ENCODE results near the gene RNF145. TPM values are rescaled to one million over a fixed set of nuclear protein-coding genes. Genes with fewer than 3 reads are reported as not detected.

Gene RNF145
- total RNA-seq, 6 donors from 2014 or later, result 130 to 376 (median 232) TPM

DNA sequence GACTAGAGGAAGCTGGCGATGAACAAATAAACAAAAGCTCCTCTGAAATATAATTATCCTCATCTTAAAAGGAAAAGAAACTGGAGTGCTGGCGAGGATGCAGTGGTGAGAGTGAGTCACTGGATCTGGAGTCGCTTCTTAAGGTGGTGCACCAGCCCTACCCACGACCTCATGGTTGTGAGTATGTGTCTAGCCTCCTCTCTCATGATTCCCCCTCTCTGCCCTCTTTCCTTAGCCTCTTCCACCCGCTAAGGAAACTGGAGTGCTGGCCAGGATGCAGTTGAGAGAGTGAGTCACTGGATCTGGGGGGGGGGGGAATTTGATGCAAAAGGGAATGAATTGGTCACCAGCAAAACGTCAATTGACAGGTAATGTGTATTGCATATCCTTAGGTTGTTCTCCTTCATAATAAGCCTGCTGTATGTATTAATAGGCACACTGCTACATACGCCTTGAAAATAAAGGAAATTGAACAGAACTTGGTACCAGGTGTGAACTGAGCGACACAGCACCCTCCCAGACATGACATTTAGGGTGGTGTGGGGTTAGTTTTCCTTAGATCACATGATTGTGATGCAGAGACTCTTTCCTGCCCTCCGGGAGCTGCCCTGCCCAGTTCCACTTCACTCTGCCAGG, 73.3 kb downstream of the RNF145 start:
- no peak for TF ChIP-seq POLR2AphosphoS5 (IDR thresholded peaks at IDR 0.05)
- TF ChIP-seq, protein P1, sequence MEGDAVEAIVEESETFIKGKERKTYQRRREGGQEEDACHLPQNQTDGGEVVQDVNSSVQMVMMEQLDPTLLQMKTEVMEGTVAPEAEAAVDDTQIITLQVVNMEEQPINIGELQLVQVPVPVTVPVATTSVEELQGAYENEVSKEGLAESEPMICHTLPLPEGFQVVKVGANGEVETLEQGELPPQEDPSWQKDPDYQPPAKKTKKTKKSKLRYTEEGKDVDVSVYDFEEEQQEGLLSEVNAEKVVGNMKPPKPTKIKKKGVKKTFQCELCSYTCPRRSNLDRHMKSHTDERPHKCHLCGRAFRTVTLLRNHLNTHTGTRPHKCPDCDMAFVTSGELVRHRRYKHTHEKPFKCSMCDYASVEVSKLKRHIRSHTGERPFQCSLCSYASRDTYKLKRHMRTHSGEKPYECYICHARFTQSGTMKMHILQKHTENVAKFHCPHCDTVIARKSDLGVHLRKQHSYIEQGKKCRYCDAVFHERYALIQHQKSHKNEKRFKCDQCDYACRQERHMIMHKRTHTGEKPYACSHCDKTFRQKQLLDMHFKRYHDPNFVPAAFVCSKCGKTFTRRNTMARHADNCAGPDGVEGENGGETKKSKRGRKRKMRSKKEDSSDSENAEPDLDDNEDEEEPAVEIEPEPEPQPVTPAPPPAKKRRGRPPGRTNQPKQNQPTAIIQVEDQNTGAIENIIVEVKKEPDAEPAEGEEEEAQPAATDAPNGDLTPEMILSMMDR (IDR thresholded peaks at IDR 0.05), result no peak
- no peak for DNase-seq
- WGBS, 2 donors, result 52 to 56% methylated on average over 9 of the region's 9 CpGs

DNA sequence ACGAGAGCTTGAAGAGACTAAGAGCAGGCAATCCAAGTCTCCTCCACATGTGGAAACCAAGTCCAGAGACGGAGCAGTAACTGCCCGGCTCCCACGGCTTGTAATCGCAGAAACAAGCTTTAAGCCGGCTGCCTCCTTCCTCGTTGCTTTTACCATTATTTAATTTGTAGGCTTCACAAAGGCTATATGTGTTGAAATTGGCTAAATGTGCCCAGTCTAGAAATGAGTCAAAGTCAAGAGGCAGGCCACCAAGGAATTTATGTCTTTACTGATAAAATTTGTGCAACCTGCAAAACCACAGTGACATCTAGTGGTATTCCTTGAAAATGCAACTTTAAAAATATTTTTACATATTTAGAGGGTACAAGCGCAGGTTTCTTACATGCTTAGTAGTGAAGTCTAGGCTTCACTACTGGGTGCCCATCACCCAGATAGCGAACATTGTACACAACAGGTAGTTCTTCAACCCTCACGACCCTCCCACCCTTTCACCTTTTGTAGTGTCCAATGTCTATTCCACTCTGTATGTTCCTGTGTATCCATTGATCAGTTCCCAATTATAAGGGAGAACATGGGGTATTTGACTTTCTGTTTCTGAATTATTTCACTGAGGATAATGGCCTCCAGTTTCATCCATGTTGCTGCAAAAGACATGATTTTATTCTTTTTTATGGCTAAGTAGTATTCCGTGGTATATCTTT, 76.2 kb downstream of the RNF145 start:
- Histone ChIP-seq H3K27ac (no peak overlapping the region), H3K27me3 (no peaks in the 10 kb centered on the region), H3K4me3 (no peak overlapping the region), H3K4me1 (no peaks in the 10 kb centered on the region), H3K9me3 (no peaks in the 10 kb centered on the region), H3K36me3 (no peaks in the 10 kb centered on the region)
- DNase-seq, result no peak
- peak in 1 of 2 donors; percentile 85 for ATAC-seq (ENCODE audit: low FRiP score in 2 of 2)
- WGBS, 2 donors, result 36 to 45% methylated on average over 11 of the region's 11 CpGs
- TF ChIP-seq, protein P1 (IDR thresholded peaks at IDR 0.05), result peak; percentile 46 to 76 (median 68)
- no peak for TF ChIP-seq POLR2A (IDR thresholded peaks at IDR 0.05)
- no peak for TF ChIP-seq EP300 (IDR thresholded peaks at IDR 0.05)

More for the DNA sequence above, 73.3 kb downstream of the RNF145 start:
- Histone ChIP-seq H3K9me3 (no peaks in the 10 kb centered on the region), H3K27ac (no peak overlapping the region), H3K36me3 (no peaks in the 10 kb centered on the region), H3K4me3 (no peak overlapping the region), H3K4me1 (no peaks in the 10 kb centered on the region), H3K27me3 (no peaks in the 10 kb centered on the region)
- peak in 1 of 2 donors; percentile 40 for ATAC-seq (ENCODE audit: low FRiP score in 2 of 2)

DNA sequence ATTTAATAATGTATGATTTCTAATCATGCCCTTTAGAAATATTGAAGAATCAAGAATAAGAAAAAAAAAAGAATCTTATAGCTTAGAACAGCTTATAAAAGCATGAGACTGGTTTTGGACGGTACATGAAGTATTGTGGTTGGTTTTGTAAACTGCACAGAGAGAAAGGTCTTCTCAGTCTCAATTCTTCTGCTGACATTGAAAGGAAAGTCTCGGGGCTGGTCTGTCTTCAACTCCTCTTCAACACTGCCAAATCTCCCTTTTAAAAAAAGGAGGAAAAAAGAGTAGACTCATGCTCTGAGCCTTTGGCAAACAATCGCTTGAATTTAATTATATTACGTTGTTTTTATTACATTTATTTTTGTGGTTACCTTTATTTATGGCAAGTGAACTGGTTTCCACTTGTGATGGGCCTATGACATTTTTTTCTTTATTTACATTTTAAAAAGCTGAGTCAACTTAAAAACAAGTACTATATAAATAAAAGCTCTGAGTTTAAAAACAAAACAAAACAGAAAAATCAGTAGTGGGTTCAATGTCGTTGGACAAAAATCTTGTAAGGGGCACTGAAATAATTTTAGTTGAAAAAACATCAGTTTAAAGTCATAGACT, 76.8 kb downstream of the RNF145 start:
- no peak for TF ChIP-seq POLR2A (IDR thresholded peaks at IDR 0.05)
- TF ChIP-seq EP300 (IDR thresholded peaks at IDR 0.05), result no peak
- no peak for TF ChIP-seq POLR2AphosphoS5 (IDR thresholded peaks at IDR 0.05)
- TF ChIP-seq, protein P1 (IDR thresholded peaks at IDR 0.05), result no peak
- H3K27ac ChIP-seq, result no peak overlapping the region
- DNase-seq (no peak), ATAC-seq (ENCODE audit: low FRiP score in 2 of 2) (peak in 1 of 2 donors; percentile 30)
- H3K36me3 ChIP-seq, result no peaks in the 10 kb centered on the region
- no peaks in the 10 kb centered on the region for H3K4me1 ChIP-seq
- WGBS, 2 donors, result 68 to 72% methylated on average over 5 of the region's 5 CpGs
- H3K9me3 ChIP-seq, result no peaks in the 10 kb centered on the region
- H3K4me3 ChIP-seq, result no peak overlapping the region
- no peaks in the 10 kb centered on the region for H3K27me3 ChIP-seq

DNA sequence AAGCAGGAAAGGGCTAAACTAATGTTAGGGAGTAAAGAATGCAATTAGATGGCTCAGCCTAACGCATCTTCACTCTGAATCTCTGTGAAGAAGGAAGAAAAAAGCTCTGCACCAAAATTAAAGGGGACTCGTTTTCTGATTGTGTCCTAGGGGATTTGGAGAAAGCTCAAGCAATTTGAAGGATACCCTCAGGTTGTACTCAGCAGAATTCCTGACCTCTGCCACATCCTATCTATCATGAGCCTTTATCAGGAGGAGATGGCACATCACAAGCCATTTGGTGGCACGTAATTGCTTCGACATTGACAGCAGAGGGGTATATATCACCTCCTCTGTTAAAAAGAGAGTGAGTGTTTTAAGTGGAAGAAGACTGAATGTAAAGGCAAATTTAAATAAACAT, 77.4 kb downstream of the RNF145 start:
- ATAC-seq (ENCODE audit: low FRiP score in 2 of 2), result no peak
- 72 to 76% methylated on average over 4 of the region's 4 CpGs for WGBS, 2 donors
- TF ChIP-seq POLR2A (IDR thresholded peaks at IDR 0.05) (no peak), EP300 (IDR thresholded peaks at IDR 0.05) (no peak), POLR2AphosphoS5 (IDR thresholded peaks at IDR 0.05) (no peak)
- TF ChIP-seq, protein P1 (IDR thresholded peaks at IDR 0.05), result no peak

More for the DNA sequence above, 77.4 kb downstream of the RNF145 start:
- DNase-seq, result no peak
- H3K9me3 ChIP-seq, result no peaks in the 10 kb centered on the region
- no peaks in the 10 kb centered on the region for H3K36me3 ChIP-seq
- H3K4me3 ChIP-seq, result no peak overlapping the region
- no peak overlapping the region for H3K27ac ChIP-seq
- no peaks in the 10 kb centered on the region for H3K4me1 ChIP-seq
- no peaks in the 10 kb centered on the region for H3K27me3 ChIP-seq
